ENCODE results near the gene IRX3. TPM values are rescaled to one million over a fixed set of nuclear protein-coding genes. Genes with fewer than 3 reads are reported as not detected.

The IRX3 gene
- total and polyA plus RNA-seq, 9 donors, result 0.47 to 18.6 (median 1.8) TPM

DNA sequence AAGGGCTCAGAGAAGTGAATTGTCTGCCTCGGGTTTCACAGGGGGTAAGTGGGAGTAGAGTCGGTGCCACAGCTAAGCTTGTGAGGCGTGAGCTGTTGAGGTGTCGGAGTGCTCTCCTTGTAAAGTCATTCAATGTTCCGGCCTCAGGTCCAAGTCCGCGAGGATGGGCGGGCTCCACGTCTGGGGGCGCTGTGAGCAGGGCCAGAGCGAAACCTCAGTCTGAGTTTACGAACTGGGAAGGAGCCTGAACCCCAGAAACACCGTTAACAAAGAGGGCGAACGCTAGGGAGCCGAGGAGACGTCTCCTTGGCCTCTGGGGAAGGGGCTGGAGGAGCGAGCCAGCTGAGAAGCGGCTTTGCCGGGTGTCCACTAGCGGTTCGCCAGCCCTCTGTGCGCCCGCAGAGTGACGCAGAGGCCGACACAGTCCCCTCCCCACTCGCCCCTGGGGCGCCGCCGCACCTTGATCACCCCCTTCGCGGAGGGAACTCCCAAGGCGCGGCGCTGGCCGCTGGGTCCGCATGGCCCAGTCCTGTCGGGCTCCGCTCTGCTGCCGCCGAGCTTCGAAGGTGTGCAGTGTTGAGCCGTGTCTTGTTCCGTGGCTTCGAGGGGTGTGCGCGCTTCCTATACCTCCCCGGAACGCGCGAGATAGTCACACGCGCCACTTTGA lies 4.9 kb downstream of the IRX3 start:
- intact Hi-C loops (cut with DNase I), result loop anchor here in 1 of 4 donors (10.0 kb wide), 1 partner anchor 653 kb away; the partner anchor contains the start of gene IRX5
- Histone ChIP-seq H3K4me3 (no peak overlapping the region), H3K9me3 (no peaks in the 10 kb centered on the region), H3K36me3 (no peaks in the 10 kb centered on the region), H3K27me3 (peaks cover 3% of the 10 kb centered on the region), H3K27ac (no peak overlapping the region), H3K4me1 (ENCODE audit: insufficient read depth) (peaks cover 1% of the 10 kb centered on the region)
- 24 to 37% (median 31%) methylated on average over 49 to 53 of the region's 53 CpGs for WGBS, 3 donors
- peak in 1 of 5 donors; percentile 13 for DNase-seq
- TF ChIP-seq CTCF (IDR thresholded peaks at IDR 0.05) (no peak), POLR2A (IDR thresholded peaks at IDR 0.05) (no peak), EP300 (IDR thresholded peaks at IDR 0.05) (no peak)

DNA sequence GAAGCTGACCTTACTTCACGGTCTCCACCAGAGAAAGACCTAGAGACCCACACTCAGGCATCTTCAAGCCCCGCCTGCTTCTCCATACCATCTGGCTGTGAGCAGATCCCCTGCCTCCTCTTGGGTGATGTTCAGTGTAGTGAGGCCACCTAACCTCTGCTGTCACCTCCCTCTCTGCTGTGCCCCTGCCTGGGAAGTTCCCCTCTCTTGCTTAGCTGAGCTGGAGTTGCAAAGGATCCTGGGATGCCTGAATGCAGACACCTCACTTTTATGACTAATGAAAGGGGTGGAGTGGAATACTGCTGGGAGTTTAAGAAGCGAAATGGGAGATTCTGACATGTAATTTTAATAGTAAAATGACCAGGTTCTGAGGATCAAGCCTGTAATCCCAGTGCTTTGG lies 5.8 kb downstream of the IRX3 start:
- H3K27me3 ChIP-seq, result peaks cover 3% of the 10 kb centered on the region
- H3K4me3 ChIP-seq, result no peak overlapping the region
- H3K4me1 ChIP-seq (ENCODE audit: insufficient read depth), result peaks cover 1% of the 10 kb centered on the region
- DNase-seq, result no peak
- 73 to 78% (median 76%) methylated on average over 3 of the region's 3 CpGs for WGBS, 3 donors
- TF ChIP-seq EP300 (IDR thresholded peaks at IDR 0.05), result no peak
- TF ChIP-seq POLR2A (IDR thresholded peaks at IDR 0.05), result no peak
- no peak for TF ChIP-seq CTCF (IDR thresholded peaks at IDR 0.05)
- intact Hi-C loops (cut with DNase I), result loop anchor here in 1 of 4 donors (10.0 kb wide), 1 partner anchor 654 kb away; the partner anchor contains the start of gene IRX5
- no peaks in the 10 kb centered on the region for H3K36me3 ChIP-seq
- H3K9me3 ChIP-seq, result no peaks in the 10 kb centered on the region
- H3K27ac ChIP-seq, result no peak overlapping the region

GRCh38 chr16:54277845-54278703 lies 8.5 kb downstream of the IRX3 start:
- no peak for DNase-seq
- H3K27me3 ChIP-seq, result no peaks in the 10 kb centered on the region
- no peak overlapping the region for H3K27ac ChIP-seq
- no peak overlapping the region for H3K4me3 ChIP-seq
- no peaks in the 10 kb centered on the region for H3K36me3 ChIP-seq
- TF ChIP-seq CTCF (IDR thresholded peaks at IDR 0.05) (no peak), EP300 (IDR thresholded peaks at IDR 0.05) (no peak), POLR2A (IDR thresholded peaks at IDR 0.05) (no peak)
- H3K9me3 ChIP-seq, result no peaks in the 10 kb centered on the region
- no peaks in the 10 kb centered on the region for H3K4me1 ChIP-seq (ENCODE audit: insufficient read depth)
- WGBS, 3 donors, result 75 to 83% (median 80%) methylated on average over 17 of the region's 17 CpGs
- intact Hi-C loops (cut with DNase I), result no loop called here

DNA sequence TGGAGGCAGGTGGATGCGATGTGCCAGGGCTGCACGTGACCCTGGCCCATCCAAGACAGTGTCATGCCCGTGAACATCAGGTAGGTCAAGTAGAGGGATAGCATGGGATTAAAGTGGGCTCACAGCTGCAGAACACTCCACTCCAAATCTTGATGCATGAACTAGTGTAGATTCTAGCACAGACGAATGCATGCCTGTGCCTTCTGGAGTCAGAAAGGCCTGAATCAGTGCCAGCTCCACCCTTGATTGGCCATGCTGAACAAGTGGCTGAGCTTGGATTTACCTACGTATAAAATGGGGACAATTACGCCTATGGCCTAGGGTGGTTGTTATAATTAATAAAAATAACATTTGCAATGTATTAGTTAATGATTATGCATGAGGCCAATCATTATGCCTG lies 10.6 kb downstream of the IRX3 start:
- no peak for TF ChIP-seq CTCF (IDR thresholded peaks at IDR 0.05)
- TF ChIP-seq POLR2A (IDR thresholded peaks at IDR 0.05), result no peak
- TF ChIP-seq EP300 (IDR thresholded peaks at IDR 0.05), result no peak
- Histone ChIP-seq H3K27me3 (no peaks in the 10 kb centered on the region), H3K4me1 (ENCODE audit: insufficient read depth) (no peaks in the 10 kb centered on the region), H3K27ac (no peak overlapping the region), H3K4me3 (no peak overlapping the region), H3K36me3 (no peaks in the 10 kb centered on the region), H3K9me3 (peaks cover 0 to 4% of the 10 kb centered on the region in 2 donors)
- DNase-seq, result no peak
- intact Hi-C loops (cut with DNase I), result no loop called here
- 82 to 92% (median 88%) methylated on average over 6 of the region's 6 CpGs for WGBS, 3 donors

Measured in ovary (tissue), 9 donors.